ENCODE results near the gene TMPRSS2.

DNA sequence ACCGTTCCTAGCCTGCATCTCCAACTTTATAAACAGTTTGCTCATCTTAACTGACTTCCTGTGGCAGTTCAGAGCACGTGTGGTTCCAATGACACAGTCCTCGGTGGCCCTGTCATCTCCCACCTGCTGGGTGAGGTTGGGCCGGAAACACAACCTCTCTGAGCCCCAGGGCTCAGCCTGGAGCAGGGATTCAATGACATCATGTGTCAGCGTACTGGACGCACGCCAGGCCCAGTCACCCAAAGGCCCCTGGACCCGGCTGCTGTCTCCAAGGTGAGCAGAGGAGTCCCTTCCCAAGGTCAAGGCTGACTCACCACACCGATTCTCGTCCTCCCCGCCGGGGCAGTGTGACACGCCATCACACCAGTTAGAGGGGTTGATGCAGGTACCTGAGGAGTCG lies 19.9 kb downstream of the TMPRSS2 start:
- TF ChIP-seq, protein P1, sequence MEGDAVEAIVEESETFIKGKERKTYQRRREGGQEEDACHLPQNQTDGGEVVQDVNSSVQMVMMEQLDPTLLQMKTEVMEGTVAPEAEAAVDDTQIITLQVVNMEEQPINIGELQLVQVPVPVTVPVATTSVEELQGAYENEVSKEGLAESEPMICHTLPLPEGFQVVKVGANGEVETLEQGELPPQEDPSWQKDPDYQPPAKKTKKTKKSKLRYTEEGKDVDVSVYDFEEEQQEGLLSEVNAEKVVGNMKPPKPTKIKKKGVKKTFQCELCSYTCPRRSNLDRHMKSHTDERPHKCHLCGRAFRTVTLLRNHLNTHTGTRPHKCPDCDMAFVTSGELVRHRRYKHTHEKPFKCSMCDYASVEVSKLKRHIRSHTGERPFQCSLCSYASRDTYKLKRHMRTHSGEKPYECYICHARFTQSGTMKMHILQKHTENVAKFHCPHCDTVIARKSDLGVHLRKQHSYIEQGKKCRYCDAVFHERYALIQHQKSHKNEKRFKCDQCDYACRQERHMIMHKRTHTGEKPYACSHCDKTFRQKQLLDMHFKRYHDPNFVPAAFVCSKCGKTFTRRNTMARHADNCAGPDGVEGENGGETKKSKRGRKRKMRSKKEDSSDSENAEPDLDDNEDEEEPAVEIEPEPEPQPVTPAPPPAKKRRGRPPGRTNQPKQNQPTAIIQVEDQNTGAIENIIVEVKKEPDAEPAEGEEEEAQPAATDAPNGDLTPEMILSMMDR (IDR thresholded peaks at IDR 0.05; ENCODE audit: low read length): no peak
- TF ChIP-seq EZH2 (IDR thresholded peaks at IDR 0.05; ENCODE audit: borderline replicate concordance, low read length): no peak
